Dermis blood vessel endothelial cell (primary cell): ENCODE data around the gene CTSH. TPM values are rescaled to one million over a fixed set of nuclear protein-coding genes. Genes with fewer than 3 reads are reported as not detected.
A peak's percentile ranks its signal among the peaks of the same experiment; 100 is the strongest.
"Not testable (repeated sequence)": the region's sequence is repeated elsewhere in the genome, so short reads cannot be mapped to it uniquely, and the experiment has no call there.

Experiments
- DNase-seq: peaks from one replicate; pipeline ENCODE4 v3.0.0; 2010
- total RNA-seq: library from RNA; depleted of rRNA; stranded (reverse); fragments of >200 nt; gene quantifications from 2 replicates; pipeline ENCODE4 v1.2.3, GENCODE V29; 2014

CTSH gene
- total RNA-seq, 1 donor from 2014 or later: 50.2 TPM

DNA sequence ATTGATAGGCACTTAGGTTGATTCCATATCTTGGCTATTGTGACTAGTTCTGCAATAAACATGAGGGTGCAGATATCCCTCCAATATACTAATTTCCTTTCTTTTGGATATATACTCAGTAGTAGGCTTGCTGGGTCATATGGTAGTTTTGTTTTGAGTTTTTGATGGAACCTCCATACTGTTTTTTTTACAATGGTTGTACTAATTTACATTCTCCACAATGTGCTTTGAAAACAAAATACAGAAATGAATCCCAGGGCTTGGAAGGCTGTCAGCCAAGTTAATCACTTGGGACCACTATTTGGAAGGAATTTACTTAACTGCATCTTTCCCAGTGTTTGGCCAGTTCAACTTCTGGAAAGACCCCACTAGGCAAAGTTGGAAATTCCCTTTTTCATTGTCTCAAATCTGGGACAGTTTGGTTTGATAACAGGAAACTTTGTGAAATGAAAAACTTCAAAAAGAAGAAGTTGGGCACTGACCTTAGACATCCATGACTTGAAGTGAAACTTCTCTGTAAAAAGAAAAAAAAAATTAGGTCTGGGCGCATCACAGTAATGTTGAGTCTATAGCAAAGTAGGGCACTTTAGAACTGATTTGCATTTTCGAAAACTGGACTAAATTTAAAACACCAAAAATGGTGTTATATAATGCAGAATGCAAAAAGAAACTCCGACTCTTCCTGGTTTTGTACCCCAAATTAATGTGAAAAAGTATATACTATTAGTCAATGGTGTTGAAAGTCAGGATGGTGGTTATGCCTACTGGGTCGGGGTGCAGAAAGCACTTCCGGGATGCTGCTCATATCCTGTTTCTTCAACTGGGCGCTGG lies 6.0 kb downstream of the CTSH start:
- DNase-seq: no peak

DNA sequence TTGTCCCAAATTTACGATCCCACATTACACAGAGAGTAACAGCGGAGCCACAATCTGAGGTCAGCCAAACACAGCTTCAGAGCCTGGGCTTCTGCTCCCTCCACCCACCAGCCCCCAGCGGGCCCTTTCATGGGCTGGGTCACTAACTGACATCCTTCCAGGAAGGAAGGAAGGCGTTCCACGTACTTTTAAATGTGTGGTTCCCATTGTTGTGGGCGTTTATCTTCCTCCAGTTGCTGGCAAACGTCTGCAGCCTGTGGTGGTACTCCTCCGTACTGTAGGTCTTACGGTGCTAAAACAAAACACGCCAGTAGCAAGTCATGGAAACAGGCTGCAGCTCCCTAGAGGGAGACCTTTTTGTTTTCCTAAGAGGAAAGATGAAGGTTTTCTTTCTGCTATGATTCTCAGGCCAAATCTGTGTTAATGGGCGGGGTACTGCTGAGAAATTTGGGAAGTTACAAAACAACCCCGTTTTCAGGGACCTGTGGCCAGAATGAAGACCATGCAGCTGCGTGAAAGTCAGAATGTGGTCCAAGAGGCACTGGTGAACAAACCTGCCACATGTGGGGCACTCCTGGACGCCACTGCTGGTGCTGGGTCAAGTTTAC lies 7.6 kb downstream of the CTSH start:
- DNase-seq: peak; percentile 55

DNA sequence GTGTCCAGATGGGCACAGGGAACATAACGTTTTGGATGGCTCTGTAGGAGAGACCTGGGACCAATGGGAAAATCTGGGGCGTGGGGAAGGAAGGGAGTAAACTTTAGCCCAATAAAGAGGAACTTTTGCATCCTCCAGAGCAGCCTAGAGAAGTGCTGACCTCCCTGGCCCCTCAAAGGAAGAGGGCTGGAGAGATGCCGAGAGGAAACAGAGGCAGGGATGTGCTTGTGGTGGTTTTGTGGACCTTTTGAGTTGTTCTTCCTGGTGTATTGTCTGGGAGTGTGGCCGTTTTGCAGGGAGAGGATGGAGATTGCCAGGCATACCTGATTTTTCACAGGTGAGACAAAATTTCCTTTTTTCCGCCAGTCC lies 10.2 kb downstream of the CTSH start:
- no peak for DNase-seq

DNA sequence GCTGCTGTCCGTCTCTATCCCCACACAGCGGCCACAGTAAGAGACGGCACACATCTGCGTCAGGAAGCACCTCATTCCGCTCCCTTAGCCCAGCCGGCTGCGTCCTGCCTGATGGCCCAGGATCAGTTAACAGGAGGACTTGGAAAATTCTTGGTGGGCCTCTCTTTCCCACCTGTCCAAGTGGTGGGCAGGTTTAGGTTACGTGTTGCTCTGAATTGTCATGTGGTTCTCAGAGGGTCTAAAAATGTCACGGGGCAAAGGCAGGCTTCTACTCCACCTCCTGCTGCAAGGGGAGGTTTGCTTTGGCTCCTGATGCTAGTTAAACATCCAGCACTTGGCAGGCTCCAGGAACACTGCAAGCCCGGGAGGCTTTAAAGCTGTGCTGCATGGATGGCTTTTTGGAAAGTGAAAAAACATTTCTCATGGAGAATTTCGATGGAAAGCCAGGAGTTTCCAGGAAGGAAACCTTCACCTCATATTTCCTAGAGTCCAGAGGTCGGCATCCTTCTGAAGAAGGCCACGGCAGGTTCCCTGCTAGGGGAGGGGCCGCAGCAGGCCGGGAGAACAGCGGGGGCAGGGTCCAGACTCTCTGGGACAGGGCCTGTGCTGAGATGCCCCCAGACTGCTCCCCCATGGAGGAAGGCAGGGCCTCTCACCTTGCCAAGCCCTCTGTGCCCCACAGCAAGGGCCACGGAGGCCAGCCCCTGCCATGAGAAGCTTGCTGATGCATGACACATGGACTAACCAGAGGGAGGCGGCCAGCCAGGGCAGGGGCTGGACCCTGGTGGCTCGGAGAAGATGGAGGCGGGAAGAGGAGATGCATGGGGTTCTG lies 10.8 kb downstream of the CTSH start:
- DNase-seq: no peak

DNA sequence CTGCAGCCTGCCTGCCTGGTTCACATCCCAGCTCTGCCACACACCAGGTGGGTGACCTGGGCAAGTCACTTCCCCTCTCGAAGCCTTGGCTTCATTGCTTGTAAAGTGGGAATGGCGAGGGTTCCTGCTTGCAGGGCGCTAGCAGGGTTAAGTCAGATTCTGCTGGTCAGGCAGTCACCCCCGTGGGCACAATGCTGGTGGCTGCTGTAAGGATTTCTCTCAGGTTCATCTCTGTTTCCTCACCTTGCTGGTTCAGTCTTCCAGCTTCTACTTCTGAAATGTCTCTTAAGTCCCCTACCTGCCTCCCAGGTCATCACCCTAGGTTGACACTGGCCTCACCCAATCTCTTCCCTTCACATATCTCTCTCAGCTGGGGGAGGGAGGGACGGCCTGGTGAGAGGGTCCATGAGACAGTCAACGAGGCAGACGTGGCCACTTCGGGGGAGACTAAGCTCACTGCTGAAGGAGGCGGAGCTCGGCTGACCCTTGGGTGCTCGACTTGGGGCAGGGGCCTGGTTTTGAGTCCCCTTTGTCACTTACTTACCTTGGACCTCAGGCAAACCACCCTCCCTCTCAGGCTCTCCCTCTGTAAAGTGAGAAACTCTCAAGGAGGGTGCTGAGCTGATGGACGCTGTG lies 11.5 kb downstream of the CTSH start:
- DNase-seq: no peak

DNA sequence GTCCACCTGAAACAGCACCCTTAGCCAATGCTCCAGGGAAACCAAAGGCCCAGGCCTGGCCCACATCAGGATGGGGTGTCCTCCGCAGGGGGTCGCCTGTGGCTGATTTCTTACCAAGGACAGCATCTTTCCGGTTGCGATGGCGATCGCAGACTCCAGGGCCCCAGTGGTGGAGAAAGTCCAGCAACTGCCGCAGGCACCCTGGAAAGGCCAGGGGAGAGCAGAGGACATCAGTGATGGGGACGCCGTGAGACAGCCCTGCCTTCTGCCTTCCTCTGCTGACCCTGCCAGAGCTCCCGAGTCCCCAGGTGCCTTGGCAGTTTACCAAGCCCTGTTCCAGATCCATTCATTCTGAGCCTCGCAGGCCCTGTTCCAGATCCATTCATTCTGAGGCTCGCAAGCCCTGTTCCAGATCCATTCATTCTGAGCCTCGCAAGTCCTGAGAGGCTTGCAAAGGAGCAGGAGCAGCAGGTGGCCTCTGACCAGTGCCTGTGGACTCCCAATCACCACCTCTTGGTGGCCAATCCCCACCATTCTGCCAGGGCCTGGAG lies 12.5 kb downstream of the CTSH start:
- no peak for DNase-seq

DNA sequence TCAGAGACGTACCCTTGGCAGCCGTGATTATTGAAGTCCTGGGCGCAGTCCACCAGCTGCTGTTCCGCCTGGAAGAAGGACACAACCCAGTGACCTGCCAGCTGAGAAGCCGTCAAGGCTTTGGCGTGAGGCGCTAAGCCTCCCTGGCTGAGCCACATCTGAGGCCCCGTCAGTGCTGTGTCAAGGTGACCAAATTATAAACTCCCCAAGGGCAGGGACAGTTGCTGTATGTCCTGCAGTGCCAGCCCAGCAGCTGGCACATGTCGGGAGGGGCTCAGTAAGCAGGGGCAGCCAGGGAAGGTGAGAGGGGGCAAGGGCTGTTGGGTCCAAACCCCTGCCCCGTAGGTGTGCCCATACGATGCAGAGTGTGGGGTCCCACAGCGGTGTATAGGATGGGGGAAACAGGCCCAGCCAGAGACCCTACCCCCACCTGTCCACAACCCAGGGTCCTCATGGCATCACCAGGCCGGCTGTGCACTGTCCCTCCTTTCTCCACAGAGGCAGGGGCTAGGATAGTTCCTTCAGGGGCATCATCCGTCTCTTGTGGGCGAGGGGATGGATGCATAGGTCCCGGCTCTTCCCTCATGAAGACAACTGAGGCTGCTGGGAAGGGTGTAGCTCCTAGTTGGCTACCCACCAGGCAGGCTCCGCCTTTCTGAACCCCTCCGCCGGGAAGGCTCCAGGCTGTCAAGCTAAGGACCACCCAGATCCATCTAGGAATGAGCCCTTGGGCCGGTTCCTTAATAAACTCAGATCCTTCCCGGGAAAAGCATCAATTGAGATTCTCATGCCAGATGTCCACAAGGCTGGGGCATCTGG lies 13.2 kb downstream of the CTSH start:
- DNase-seq: no peak

DNA sequence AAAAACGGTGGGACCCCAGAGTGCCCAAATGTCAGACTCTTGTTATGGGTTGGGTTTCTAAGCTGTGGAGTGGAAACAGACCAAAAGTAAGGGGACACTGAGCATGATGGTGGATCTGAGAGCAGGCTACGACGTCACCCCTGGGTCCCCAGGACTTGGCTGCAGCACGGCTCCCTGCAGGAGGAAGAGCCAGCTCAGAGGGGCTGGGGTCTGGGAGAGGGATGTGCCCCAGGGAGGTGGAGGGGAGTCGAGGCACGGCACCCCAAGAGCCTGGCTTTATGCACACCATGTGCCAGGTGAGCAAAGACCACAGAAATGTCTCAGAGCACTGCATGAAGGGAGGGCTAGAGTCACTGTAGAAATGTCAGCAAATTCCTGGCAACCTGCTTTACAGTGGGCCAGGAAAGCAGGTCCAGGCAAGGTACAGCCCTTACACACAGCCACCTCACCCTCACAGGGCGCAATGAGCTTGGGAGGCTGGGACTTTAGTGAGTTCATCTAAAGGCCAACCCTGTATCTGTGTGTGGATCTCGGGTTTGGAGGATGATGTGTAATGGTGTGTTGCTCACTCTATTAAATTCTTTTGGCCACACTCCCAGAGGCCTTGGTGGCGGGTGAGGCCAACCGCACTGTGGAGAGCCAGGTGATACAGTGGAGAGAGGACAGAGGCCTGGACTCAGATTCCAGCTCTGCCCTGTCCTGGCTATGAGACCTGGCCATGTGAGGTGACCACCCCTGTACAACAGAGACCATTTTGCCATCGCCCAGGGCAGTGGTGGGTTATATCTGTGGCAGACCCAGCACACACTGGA lies 14.1 kb downstream of the CTSH start:
- DNase-seq: no peak

DNA sequence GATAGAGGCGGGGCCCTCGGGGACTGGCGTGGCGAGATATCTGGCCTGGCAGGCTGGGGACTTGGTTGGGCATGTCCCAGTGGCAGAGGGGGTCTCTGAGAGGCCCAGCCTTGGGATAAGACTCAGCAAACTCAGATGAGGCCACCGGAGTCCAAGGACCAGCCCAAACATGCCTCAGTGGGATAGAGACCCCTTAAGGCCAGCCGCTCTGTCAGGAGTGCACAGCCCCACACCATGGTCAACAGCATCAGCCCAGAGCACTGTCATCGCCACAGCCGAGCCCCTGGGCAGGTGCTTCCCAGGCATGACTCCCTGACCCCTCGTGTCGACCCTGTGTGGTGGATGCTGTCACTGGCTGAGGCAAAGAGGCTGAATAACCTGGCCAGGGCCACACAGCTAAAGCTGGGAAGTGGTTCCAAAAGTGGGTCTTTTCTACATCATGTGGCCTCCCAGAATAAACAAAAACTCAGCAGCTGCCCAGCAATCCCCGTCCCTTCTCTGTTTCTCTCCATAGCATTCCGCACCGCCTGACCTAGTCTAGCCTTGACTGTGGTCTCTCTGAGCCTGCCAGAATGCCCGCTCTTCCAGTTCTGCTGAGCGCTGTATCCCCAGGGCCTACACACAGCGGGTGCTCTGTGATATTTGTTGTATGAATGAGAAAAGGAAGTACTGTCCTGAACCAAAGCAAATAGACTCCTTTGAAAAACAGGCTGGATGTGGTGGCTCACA lies 15.1 kb downstream of the CTSH start:
- DNase-seq: no peak

DNA sequence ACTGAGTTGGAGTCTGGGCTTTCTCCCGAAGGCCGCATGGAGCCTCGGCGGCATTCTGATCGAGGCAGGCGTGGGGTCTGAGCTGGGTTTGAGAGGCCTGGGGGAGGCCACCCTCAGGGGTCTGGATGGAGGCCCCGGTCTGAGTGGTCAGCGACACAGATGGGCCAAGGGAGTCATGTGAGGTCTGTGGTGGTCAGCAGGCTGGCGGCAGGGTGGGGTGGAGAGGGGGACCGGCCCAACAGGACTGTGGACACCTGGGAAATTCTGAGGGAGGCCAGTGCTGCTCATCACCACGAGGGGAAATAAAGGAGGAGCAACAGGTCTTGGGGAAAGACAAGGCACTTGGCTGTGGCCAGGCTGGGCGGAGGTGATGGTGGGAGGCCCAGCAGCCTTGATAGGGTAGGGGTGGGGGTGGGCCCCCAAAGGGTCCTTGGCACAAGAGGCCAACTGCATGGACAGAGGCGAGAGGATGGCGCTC lies 16.2 kb downstream of the CTSH start:
- no peak for DNase-seq

DNA sequence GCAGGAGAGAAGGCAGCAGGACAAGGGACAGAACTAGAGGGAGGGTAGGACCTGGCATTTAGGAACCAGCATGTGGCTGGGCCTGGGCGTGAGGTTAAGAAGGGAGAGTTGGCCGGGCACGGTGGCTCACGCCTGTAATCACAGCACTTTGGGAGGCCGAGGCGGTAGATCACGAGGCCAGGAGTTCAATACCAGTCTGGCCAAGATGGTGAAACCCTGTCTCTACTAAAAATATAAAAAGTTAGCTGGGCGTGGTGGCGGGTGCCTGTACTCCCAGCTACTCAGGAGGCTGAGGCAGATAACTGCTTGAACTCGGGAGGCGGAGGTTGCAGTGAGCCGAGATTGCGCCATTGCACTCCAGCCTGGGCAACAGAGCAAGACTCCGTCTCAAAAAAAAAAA lies 16.7 kb downstream of the CTSH start:
- DNase-seq: not testable (repeated sequence)

DNA sequence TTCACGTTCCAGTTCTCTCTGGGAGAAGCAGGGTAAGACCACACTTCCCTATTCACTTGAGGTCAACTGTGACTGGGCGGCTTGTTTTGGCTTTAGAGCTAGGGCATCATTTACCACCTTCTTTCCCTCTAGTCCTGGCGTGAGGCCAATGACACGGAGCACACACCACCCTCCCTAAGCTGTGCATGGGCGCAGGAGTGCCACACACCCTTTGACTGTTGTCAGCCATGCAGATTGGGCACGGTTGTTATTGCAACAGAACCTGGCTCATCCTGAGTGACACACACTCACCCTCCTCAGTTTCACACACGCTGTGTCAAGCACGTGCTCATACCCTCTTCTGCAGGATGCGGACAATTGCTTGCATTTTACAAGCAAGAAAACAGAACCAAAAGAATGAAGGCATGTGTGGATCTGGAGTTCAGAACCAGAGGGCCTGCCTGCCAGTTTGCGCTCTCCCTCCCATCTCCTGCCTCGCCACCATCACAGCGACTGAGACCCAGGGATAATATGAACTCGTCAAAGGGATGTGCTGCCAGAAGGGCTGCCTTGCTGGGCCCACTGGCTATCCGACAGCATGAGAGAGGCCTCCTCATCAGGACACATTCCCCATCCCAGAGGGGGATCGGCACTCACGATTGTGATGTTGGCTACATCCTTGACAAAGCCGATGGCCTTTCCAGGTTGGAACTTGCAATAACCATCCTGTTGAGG lies 17.6 kb downstream of the CTSH start:
- no peak for DNase-seq

DNA sequence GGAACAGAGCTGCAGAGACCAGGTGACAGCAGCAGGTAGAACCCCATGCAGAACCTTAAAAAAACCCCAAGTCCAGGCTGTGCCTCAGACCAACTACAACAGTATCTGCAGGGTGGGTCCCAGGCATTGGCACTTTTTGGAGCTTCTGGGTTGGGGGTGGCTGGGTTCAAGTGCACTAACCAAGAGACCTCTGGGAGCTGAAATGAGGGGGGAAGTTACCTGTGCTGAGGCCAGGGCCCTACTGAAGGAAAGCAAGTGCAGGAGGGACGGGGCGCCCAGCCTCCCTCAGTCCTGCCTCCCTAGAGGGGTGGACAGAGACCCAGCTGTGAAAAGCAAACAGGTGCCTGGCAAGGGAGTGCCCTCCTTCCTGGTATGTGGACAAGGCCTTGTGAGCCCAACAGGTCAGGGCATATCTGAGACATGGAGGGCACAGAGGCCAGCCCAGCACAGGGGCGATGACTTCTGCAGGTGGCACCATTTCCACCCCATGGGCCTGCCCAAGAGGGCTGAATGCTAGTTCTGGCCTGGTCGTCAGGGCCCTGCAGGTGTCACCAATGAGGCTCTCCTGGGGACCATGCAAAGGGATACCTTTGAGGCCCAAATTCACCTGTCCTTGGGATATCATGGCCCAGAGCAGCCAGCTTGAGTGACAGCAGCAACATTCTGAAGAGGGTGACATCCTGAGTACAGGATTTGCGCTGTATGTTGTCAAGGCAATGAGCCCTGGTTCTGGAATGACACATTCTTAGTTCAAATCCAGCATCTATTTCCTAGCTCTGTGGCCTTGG lies 18.7 kb downstream of the CTSH start:
- DNase-seq: no peak

DNA sequence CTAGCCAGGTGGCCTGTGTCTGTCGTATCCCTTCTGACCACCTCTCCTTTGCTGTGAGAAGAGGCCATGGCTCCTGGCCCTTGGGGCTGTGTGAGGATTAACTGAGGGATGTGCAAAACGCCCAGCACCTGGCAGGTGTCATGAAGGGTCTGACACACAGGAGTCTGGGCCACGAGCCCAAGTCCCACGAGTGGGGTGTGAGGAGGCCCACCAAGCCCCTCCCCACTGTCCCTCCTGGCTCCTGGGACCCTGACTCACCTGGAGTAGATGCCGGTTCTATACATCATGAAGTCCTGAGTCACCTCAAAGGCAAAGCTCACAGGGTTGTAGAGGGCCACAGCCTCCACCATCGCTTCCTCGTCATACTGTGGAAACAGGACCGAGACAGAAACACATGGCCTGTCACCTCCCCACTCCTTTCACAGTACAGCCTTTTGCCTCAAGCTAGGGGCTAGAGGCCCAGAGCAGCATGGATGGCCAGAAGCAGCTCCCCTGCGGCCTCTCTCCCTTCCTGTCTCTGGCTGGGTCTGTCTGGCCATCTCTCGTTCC lies 19.7 kb downstream of the CTSH start:
- no peak for DNase-seq

DNA sequence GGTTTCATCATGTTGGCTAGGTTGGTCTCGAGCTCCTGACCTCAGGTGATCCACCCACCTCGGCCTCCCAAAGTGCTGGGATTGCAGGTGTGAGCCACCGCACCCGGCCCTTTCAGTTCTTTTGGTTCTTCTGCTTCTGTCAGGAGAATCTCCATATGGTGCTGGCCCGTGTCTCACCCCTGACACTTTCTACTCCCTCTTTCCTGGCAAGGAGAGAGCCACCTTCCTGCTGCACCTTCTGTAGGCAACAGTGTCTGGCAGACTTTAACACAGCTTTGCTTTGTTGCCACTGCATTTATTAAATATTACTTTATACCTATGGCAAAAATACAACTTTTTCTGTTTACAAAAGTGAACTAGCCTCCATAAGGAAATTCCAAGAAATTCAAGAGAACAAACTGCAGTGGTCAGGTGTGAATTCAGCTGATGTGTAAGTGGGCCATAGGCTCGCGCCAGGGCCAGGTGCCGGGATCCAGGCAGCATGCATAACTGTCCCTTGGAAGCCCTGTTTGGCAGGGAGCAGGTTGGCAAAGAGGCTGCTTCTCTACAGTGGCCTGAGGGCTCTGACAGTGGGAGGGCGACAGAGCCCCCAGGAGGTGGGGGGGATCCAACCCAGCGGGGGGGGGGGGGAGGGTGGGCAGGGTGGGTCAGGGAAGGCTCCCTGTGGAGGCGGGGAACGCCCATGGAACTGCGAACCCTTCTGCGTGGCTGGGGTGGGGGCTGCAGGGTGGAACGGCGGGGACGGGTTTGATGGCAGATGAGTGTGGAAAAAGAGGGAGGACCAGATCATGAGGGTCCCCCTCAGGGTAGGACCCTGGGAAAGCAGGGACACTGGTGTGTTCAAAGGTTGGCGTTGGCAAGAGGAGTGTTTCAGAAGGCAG lies 21.1 kb downstream of the CTSH start:
- no peak for DNase-seq

DNA sequence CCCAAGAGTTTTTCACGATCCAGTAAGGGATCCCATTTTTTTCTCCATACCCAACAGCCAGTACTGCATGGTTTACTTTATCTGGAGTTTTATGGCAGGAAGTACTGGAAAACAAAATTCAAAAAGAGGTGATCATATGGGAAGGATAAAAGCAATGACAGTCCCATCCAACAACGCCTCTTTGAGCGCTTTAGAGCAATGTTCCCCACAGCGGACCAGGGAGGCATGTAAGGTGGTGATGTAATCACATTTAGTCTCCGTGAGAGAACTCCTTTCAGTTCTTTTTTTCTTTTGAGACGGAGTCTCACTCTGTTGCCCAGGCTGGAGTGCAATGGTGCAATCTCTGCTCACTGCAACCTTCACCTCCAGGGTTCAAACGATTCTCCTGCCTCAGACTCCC lies 21.8 kb downstream of the CTSH start:
- DNase-seq: no peak

DNA sequence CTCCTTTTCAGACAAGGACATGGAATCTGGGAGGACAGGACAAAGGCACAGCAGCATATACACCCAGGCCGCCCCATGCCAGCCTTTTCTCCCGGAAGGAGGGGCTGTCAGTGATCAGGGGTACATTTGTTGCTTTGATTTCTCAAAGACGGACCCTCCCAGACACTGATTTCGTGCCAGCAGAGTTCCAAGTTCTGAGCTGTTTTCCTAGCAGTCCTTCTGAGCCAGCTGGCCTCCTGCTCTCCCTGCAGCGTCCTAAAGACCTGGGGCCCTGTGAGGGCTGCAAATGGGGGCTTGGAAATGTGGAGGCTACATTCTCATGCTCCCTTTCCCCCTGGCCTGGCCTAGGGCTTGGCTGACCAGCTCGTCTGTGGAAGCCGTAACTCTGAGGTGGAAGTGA lies 22.3 kb downstream of the CTSH start:
- no peak for DNase-seq
